ENCODE results near the gene AGFG1.

AGFG1 gene

GRCh38 chr2:227462972-227463931 lies 8.7 kb upstream of the AGFG1 start:
- no peak for DNase-seq

- no peak for DNase-seq
Observed at GRCh38 chr2:227464361-227464760, 7.6 kb upstream of the AGFG1 start.

GRCh38 chr2:227464851-227465250 lies 7.1 kb upstream of the AGFG1 start:
- DNase-seq, result no peak

GRCh38 chr2:227466887-227467600 lies 4.9 kb upstream of the AGFG1 start:
- DNase-seq, result no peak

GRCh38 chr2:227471412-227471811 lies 544 bp upstream of the AGFG1 start:
- DNase-seq, result no peak

GRCh38 chr2:227472265-227473121 lies 537 bp downstream of the AGFG1 start:
- peak in 1 of 2 experiments; percentile 46 for DNase-seq

- no peak for DNase-seq
Observed at GRCh38 chr2:227473122-227473461, 1.1 kb downstream of the AGFG1 start.

GRCh38 chr2:227473806-227474205 lies 1.9 kb downstream of the AGFG1 start:
- no peak for DNase-seq

GRCh38 chr2:227474410-227474809 lies 2.5 kb downstream of the AGFG1 start:
- DNase-seq, result no peak

- DNase-seq, result no peak
Observed at GRCh38 chr2:227477291-227477690, 5.3 kb downstream of the AGFG1 start.

- peak; percentile 38 to 39 for DNase-seq
Observed at GRCh38 chr2:227479865-227480475, 8.0 kb downstream of the AGFG1 start.

GRCh38 chr2:227480528-227480927 lies 8.6 kb downstream of the AGFG1 start:
- no peak for DNase-seq

- DNase-seq, result peak; percentile 49 to 70
Observed at GRCh38 chr2:227482638-227483340, 10.8 kb downstream of the AGFG1 start.

GRCh38 chr2:227485429-227485828 lies 13.5 kb downstream of the AGFG1 start:
- DNase-seq, result no peak

- no peak for DNase-seq
Observed at GRCh38 chr2:227486688-227487087, 14.7 kb downstream of the AGFG1 start.

GRCh38 chr2:227488045-227488444 lies 16.1 kb downstream of the AGFG1 start:
- no peak for DNase-seq

- no peak for DNase-seq
Observed at GRCh38 chr2:227491386-227491785, 19.4 kb downstream of the AGFG1 start.

- DNase-seq, result no peak
Observed at GRCh38 chr2:227493524-227493923, 21.6 kb downstream of the AGFG1 start.

GRCh38 chr2:227497158-227497557 lies 25.2 kb downstream of the AGFG1 start:
- no peak for DNase-seq

- no peak for DNase-seq
Observed at GRCh38 chr2:227499627-227500300, 27.8 kb downstream of the AGFG1 start.

GRCh38 chr2:227500301-227500630 lies 28.3 kb downstream of the AGFG1 start:
- DNase-seq, result no peak
